MM.1S (cell line): ENCODE measurements around the gene KIF18B.

Experiments
- DNase-seq: peaks from one replicate; pipeline ENCODE4 v3.0.0-alpha.2; 2015
- H2AFZ ChIP-seq: fragments of 300-600 bp; sonication (generic); 2 replicates; pipeline ENCODE4 v1.6.0; 2016; ENCODE audit warnings: antibody characterized with exemption, low read length
- H3F3A ChIP-seq: fragments of 300-600 bp; sonication (generic); 2 replicates; pipeline ENCODE4 v1.6.1; 2016; ENCODE audit warnings: mild to moderate bottlenecking, antibody characterized with exemption, low read length, moderate library complexity, mixed read lengths; ENCODE audit not compliant: insufficient read depth
- H3K27ac ChIP-seq: fragments of 300-600 bp; sonication (generic); 2 replicates; pipeline ENCODE4 v1.5.1; 2016; ENCODE audit warnings: mild to moderate bottlenecking, low read length
- H3K27me3 ChIP-seq: fragments of 300-600 bp; sonication (generic); replicated peaks from 2 replicates; pipeline ENCODE4 v1.6.0; 2016; ENCODE audit warnings: low read length; ENCODE audit not compliant: insufficient read depth
- H3K36me3 ChIP-seq: fragments of 300-600 bp; sonication (generic); replicated peaks from 2 replicates; pipeline ENCODE4 v1.6.1; 2016; ENCODE audit warnings: mild to moderate bottlenecking, low read length, mixed read lengths; ENCODE audit not compliant: insufficient read depth
- H3K4me1 ChIP-seq: fragments of 300-600 bp; sonication (generic); 2 replicates; pipeline ENCODE4 v1.6.1; 2016; ENCODE audit warnings: low read length, mixed read lengths
- H3K4me2 ChIP-seq: fragments of 300-600 bp; sonication (generic); 2 replicates; pipeline ENCODE4 v1.6.0; 2016; ENCODE audit warnings: low read depth, low read length
- H3K4me3 ChIP-seq: fragments of 300-600 bp; sonication (generic); 2 replicates; pipeline ENCODE4 v1.5.1; 2016; ENCODE audit warnings: low read length, mixed read lengths
- H3K79me2 ChIP-seq: fragments of 300-600 bp; sonication (generic); 2 replicates; pipeline ENCODE4 v1.6.1; 2016; ENCODE audit warnings: mixed run types, low read length, mixed read lengths
- H3K9ac ChIP-seq: fragments of 300-600 bp; sonication (generic); 2 replicates; pipeline ENCODE4 v1.6.1; 2016; ENCODE audit warnings: low read length, mixed read lengths
- H3K9me2 ChIP-seq: fragments of 300-600 bp; sonication (generic); replicated peaks from 2 replicates; pipeline ENCODE4 v1.6.1; 2016; ENCODE audit warnings: mild to moderate bottlenecking, low read length, mixed read lengths; ENCODE audit not compliant: insufficient read depth
- H3K9me3 ChIP-seq: fragments of 300-600 bp; sonication (generic); replicated peaks from 2 replicates; pipeline ENCODE4 v1.6.1; 2016; ENCODE audit warnings: mild to moderate bottlenecking, low read length, mixed read lengths; ENCODE audit not compliant: insufficient read depth
- H4K20me1 ChIP-seq: fragments of 300-600 bp; sonication (generic); 2 replicates; pipeline ENCODE4 v1.6.1; 2016; ENCODE audit warnings: mild to moderate bottlenecking, low read length, moderate library complexity, mixed read lengths; ENCODE audit not compliant: insufficient read depth
- CTCF ChIP-seq: fragments of 300-600 bp; sonication (generic); IDR thresholded peaks from 2 replicates; pipeline ENCODE4 v1.5.1; 2016; ENCODE audit warnings: antibody characterized with exemption, low read length, mixed read lengths
- EZH2 ChIP-seq: fragments of 300-600 bp; sonication (generic); optimal IDR thresholded peaks from 2 replicates; pipeline ENCODE3; 2017; ENCODE audit warnings: low read depth, mild to moderate bottlenecking, antibody characterized with exemption, low read length, mixed read lengths
- EZH2phosphoT487 ChIP-seq: fragments of 300-600 bp; sonication (generic); IDR thresholded peaks from 2 replicates; pipeline ENCODE4 v1.6.1; 2018; ENCODE audit warnings: antibody characterized with exemption, low read length

KIF18B gene

DNA sequence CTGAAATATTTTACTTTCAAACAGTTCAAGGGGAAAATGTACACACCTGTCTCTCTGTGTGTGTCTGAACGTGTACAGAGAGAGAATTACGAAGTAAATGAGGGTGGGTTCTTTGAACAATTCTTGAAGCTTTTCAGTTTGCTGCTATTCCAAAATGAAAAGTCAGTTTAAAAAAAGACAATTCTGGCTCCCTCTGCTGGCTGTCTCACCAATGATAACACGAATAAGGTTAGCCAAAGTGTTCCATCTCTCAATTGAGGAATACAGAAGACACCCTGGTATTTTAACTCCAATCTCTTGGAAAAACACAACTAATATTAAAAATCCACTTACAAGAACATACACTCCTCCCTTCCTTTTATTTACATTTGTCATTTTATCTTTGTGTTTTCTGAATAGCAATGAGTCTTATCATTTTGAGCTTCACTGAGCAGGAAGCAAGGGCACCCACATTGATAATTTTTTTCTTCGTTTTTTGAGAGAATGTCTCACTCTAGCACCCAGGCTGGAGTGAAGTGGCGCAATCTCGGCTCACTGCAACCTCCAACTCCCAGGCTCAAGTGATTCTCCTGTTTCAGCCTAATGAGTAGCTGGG lies 68.8 kb downstream of the KIF18B start:
- DNase-seq = peak; percentile 53
- no peaks in the 10 kb centered on the region for H3K9me3 ChIP-seq
- H3K27ac ChIP-seq = no peak overlapping the region
- H3K36me3 ChIP-seq = peaks cover 8% of the 10 kb centered on the region; the same call in 1 of the 2 replicates
- no peaks in the 10 kb centered on the region for H3F3A ChIP-seq
- 0 out of 2 replicates have a peak, but pooled peaks cover 2% of the 10 kb centered on the region for H3K79me2 ChIP-seq
- H2AFZ ChIP-seq = no peak overlapping the region
- no peak overlapping the region for H3K4me3 ChIP-seq
- H3K9me2 ChIP-seq = no peaks in the 10 kb centered on the region
- H3K4me2 ChIP-seq = no peak overlapping the region
- no peaks in the 10 kb centered on the region for H3K4me1 ChIP-seq
- H3K9ac ChIP-seq = no peak overlapping the region
- no peaks in the 10 kb centered on the region for H4K20me1 ChIP-seq
- no peaks in the 10 kb centered on the region for H3K27me3 ChIP-seq
- TF ChIP-seq CTCF (peak; percentile 59), EZH2 (no peak)

DNA sequence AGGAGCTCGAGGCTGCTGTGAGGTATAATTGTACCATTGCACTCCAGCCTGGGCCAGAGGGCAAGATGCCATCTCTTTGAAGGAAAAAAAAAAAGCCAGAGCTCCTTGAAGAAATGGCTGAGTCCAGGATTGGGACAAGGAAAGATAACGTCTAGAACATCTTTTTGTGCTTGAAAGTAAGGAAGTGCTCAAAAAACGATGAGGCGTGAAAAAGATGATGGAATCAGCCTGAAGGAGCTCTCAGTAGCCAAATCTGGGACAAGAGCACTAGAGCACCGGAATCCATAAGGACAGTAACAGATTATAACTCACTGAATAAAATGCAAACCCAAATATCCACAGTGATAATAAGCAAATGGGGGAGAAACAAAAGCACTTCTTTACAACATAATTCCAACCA lies 70.5 kb downstream of the KIF18B start:
- Histone ChIP-seq H3K27me3 (no peaks in the 10 kb centered on the region), H3K4me3 (no peak overlapping the region), H3F3A (no peaks in the 10 kb centered on the region), H3K27ac (no peak overlapping the region), H2AFZ (no peak overlapping the region), H3K4me1 (no peaks in the 10 kb centered on the region), H3K36me3 (peaks cover 2% of the 10 kb centered on the region; the same call in 1 of the 2 replicates), H3K9ac (no peak overlapping the region), H3K79me2 (0 out of 2 replicates have a peak, but pooled peaks cover 2% of the 10 kb centered on the region), H3K4me2 (no peak overlapping the region), H4K20me1 (no peaks in the 10 kb centered on the region), H3K9me3 (no peaks in the 10 kb centered on the region), H3K9me2 (no peaks in the 10 kb centered on the region)
- no peak for DNase-seq
- TF ChIP-seq EZH2phosphoT487 = no peak
- no peak for TF ChIP-seq CTCF

- no peak for DNase-seq
Measured at GRCh38 chr17:44875761-44876160, 71.8 kb downstream of the KIF18B start.

More at GRCh38 chr17:44875761-44876160, 71.8 kb downstream of the KIF18B start:
- Histone ChIP-seq H3K4me2 (no peak overlapping the region), H3K9ac (no peak overlapping the region), H3K4me1 (no peaks in the 10 kb centered on the region), H3K9me3 (no peaks in the 10 kb centered on the region), H3K36me3 (peaks cover 2% of the 10 kb centered on the region; the same call in 1 of the 2 replicates), H3K4me3 (no peak overlapping the region), H4K20me1 (no peaks in the 10 kb centered on the region), H3K79me2 (0 out of 2 replicates have a peak, but pooled peaks cover 2% of the 10 kb centered on the region), H3K27ac (no peak overlapping the region), H3K9me2 (no peaks in the 10 kb centered on the region), H3F3A (no peaks in the 10 kb centered on the region), H2AFZ (no peak overlapping the region), H3K27me3 (no peaks in the 10 kb centered on the region)
- no peak for TF ChIP-seq EZH2
- no peak for TF ChIP-seq EZH2phosphoT487
- TF ChIP-seq CTCF = no peak
